Stimulated activated CD4-positive, alpha-beta T cell treated with anti-CD3 and anti-CD28 coated beads, TNF-alpha, amount 100 ng/mL, for 4 hours (primary cell): ENCODE measurements around the gene WNK2.
"Not testable (repeated sequence)": the region's sequence is repeated elsewhere in the genome, so short reads cannot be mapped to it uniquely, and the experiment has no call there.

Experiments used
- DNase-seq, 3 experiments: peaks; one replicate each; pipeline ENCODE4 v3.0.0-alpha.2; 2020; ENCODE audit warnings: low read depth in 3 of 3

Gene WNK2

DNA sequence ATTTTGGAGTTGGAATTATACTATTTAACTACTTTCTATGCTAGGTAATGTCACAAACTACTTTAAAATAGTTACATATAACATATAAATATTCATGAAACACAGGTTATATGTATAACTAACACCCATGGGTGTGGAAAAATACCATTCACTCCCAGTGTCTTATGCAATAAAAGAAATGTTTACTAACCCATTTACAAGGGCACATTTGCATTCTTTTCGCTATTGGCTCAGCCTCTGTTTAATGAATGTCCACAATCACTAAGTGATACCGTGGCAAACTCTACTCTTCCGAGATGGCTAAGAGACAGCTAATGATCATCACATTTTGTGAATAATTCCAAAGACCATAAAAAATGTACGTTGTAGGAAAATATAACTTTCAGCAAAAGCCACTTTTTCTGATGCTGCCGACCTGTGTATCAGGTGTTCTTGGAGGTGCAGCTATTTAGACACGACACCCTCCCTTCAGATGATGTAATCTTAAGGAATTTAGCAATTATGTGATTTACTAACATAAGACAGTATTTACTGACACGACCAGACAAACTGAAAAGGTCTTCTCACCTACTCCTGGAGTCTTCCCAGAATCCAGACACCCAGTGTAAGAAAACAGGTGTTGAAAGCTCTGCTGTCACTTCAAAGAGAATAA is 145.8 kb downstream of the WNK2 start:
- no peak for DNase-seq

DNA sequence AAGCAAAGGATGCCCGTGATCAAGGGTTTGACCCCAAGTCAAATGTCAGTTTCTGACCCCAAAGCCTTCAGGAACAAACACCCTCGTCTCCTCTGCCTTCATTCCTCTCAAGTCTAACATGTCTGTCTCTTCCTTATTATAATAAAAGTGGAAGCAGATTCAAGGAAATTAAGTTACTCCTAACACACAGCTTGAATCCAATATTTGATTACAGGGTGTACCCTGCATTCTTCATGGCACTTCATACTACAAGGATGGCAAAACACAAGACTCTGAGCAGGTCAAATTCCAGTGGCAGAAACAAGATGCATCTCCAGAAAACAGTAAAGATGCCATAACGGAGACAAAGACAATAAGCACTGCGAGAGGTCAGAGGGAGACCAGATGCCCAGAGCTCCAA is 148.4 kb downstream of the WNK2 start:
- DNase-seq, result no peak

DNA sequence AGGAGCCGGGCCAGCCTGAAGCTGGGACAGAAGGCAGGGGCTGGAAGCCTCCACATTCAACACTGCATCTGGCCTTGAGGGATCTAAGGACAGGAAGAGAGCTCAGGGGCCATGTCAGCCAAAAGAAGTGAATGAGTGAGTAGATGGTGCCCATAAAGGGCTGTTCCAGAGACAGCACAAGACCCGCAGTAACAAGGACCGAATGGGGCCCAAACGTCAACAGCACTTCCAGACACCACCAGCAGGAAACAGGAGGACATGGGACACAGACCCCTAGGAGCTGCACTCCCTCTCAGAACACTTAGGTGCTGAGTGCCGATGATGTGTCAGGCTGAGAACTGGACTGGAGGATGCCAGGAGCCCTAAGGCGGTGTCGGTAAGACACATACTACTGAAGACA is 152.8 kb downstream of the WNK2 start:
- no peak for DNase-seq

- DNase-seq, result not testable (repeated sequence)
These were observed 154.3 kb downstream of the WNK2 start for GRCh38 chr9:93338196-93338595.

- DNase-seq, result no peak
These were observed 156.2 kb downstream of the WNK2 start for GRCh38 chr9:93340091-93340490.

- not testable (repeated sequence) for DNase-seq
These were observed 157.9 kb downstream of the WNK2 start for GRCh38 chr9:93341820-93342219.

- not testable (repeated sequence) for DNase-seq
These were observed 158.5 kb downstream of the WNK2 start for GRCh38 chr9:93342428-93342827.

DNA sequence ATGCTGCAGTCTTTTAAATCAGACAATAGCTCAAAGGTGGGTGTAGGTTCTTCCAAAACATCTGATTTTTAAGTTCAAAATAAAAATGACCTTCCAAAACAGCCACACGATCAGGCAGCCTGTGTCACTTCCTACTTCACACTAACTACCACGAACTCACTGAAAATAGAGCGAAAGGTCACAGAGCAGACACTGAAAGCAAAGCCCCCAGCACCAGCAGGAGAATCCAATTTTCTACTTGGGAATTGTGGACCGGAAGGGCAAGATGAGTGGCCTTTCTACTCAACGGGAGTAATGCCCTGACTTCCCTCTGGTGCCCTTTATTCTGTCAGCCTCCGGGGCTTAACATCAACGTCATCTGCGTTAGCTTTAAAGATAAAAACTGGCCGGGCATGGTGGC is 159.7 kb downstream of the WNK2 start:
- DNase-seq, result no peak

DNA sequence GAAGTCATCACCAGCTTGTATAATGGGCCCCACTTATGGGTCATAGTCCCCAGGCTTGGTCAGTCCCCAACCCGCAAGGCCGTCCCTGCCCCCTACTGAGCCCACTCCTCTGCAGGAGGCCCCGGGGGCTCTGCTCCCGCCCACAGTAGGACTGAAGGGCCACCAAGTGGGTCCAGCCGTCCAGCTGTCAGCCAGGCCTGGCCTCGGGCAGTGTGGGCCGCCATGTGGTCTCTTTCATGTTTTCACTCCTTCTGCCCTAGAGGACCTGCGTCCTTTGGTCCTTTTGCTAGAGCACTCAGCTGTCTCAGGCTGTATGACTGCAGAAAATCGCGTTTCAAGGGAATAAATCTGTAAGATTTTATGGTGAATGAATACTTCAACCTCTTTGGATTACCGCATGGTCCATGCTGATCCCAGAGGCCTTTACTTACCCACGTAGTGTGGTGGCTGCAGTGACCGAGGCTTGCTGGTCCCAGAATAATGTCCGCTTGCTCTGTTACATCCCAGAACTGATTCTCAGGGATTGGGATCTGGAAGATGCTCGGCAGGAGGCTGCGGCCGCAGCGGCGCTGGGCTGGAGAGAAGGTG is 161.8 kb downstream of the WNK2 start:
- DNase-seq, result no peak

DNA sequence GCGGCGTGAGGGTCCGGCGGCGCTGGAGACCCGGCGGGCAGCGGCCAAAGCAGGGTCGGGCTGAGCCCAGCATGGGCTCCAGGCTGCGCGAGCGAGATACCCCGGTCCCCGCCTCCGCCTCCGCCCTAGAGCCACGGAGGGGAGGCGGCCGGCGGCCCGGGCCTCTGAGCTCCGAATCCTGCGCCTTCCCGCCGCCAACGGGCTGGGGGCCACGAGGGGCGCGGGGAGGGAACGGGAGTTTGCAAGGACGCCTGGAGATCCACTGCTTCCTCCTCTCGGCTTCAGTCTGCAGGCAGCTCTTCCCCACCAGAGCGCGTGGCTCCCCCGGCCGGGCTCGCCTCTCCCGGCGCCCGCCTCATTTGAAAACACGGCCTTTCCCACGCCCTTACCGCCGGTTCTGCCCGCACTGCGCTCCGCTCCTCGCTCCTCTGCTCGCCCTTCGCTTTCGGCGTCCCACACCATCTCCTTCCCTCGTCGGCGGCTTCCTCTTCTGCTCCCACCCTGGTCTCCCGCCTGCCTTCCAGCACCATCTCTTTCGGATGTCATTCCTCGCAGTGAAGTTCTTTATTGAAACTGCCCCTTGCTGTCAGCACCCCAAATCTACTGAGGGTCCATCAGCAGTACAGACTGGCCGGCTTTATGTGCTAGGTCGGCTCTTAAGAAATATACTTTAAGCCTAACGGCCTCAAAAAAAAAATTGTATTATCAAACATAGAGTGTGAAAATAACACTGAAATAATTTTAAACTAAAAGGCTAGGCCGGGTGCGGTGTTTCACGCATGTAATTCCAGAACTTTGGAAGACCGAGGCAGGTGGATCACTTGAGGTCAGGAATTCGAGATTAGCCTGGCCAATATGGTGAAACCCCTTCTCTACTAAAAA is 162.5 kb downstream of the WNK2 start:
- DNase-seq, result no peak

DNA sequence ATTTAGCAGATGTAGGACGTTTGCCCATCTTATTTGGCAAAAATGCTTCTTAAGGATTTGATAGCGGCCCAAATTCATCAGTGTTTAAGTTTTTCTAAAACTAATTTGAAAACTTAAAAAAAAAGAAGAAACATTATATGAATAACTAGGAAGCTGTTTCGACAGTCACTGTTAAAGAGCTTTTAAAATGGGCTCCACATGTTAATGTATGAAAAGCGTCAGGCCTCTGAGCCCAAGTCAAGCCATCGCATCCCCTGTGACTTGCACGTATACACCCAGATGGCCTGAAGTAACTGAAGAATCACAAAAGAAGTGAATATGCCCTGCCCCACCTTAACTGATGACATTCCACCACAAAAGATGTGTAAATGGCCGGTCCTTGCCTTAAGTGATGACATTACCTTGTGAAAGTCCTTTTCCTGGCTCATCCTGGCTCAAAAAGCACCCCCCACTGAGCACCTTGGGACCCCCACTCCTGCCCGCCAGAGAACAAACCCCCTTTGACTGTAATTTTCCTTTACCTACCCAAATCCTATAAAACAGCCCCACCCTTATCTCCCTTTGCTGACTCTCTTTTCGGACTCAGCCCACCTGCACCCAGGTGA is 163.5 kb downstream of the WNK2 start:
- not testable (repeated sequence) for DNase-seq

- DNase-seq, result not testable (repeated sequence)
These were observed 169.7 kb downstream of the WNK2 start for GRCh38 chr9:93353413-93354310.

DNA sequence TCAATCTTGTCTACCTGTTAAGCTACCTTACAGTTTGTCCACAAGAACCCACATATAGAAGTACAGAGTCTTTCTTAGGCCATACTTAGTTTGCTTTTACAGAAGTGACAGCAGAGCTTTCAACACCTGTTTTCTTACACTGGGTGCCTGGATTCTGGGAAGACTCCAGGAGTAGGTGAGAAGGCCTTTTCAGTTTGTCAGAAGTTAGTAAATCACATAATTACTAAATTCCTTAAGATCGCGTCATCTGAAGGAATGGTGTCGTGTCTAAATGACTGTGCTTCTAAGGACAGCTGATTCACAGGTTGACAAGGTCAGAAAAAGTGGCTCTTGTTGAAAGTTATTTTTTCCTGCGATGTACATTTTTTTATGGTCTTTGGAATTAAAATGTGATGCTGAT is 170.5 kb downstream of the WNK2 start:
- no peak for DNase-seq

DNA sequence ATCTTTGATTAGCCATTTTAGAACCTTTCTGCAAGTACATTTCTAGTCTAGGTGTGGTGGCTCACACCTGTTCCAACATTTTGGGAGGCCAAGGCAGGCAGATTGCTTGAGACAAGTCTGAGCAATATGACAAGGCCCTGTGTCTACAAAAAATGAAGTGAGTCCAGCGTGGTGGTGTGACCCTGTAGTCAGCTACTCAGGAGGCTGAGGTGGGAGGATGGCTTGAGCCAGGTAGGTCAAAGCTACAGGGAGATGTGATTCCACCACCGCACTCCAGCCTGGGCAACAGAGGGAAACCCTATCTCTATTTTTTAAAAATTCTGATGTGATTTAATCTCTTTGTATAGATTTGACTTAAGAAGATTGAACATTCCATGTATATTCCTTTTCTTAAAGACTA is 171.9 kb downstream of the WNK2 start:
- no peak for DNase-seq

- DNase-seq, result no peak
These were observed 173.7 kb downstream of the WNK2 start for GRCh38 chr9:93357649-93358048.

DNA sequence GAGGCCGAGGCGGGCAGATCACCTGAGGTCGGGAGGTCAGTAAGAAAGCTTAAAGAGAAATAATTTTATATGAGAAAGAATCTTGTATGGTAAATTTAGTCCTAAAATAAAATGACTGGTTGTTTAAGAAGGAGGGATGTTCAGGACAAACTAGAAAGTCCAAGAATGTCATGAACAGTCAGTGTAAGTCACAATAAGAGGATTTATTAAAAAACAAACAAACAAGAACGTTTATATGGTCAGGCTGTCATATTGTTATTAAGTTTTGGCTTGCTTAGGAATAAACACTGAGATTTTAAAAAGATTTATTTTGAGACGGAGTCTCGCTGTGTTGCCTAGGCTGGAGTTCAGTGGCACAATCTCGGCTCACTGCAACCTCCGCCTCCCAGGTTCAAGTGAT is 176.0 kb downstream of the WNK2 start:
- not testable (repeated sequence) for DNase-seq

GRCh38 chr9:93361995-93362394 is 178.1 kb downstream of the WNK2 start:
- no peak for DNase-seq

DNA sequence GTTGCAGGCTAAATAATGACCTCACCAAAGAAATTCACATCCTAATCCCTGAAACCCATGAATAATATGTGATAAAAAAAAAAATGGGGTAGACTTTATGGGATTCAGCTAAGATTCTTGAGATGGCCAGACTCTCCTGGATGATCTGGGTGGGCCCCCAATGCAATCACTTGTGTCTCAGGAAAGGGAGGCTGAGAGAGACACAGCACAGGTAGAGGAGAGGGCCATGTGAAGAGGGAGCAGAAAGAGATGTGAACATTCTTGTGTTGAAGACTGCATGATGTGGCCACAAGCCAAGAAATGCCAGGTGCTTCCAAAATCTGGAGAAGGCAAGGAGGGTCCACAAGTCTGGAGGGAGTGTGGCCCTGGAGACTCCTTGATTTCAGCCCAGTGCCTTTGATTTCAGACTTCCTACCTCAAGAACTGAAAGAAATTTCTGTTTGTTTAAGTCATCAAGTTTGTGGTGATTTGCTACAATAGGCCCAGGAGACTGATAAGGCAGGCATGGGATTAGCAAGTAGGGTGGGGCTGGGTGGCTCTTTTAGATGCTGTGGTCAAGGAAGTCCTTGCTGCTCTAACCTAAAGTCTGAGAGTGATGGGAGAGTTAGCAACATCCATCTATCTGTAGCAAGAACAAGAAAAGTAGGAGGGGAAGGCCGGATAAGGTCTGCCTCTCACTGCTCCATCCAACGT is 180.9 kb downstream of the WNK2 start:
- no peak for DNase-seq

DNA sequence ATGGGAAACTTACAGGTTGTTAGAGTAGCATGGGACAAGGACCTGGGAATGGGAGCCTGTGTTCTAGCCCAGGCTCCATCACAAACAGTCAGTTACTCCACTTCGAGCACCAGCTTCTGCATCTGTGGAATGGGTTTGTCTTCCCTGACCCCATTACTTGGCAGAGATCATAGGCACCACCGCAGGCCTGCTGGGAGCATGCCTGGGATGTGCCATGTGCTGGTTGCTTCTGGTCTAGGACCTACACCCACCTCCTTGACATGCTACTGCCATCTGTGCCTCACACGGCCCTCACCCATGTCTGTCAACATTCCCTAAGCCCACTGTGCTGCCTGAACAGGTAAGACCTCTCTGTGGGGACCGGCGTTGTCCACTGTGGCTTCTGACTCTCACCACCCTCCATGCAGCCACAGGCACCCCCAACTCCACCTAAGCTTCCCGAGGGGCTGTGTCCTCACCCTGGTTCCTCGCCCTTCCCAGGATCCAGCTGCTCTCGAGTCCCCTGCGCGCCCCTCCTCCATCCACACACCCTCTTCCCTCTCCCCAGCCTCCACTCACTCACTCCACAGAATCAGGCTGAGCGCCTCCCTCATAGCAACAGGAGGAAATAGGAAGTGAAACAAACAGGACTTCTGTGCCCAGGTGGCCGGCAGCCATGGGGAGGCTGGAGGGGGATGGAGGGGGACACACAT is 181.6 kb downstream of the WNK2 start:
- DNase-seq, result no peak

GRCh38 chr9:93366119-93366447 is 182.1 kb downstream of the WNK2 start:
- no peak for DNase-seq
